Measurements from ENCODE around the gene FBLN2.

- TF ChIP-seq POLR2A (IDR thresholded peaks at IDR 0.05; ENCODE audit: extremely low read depth, insufficient read length) (no peak), MAX (IDR thresholded peaks at IDR 0.05; ENCODE audit: low read depth, low read length) (no peak)
- TF ChIP-seq, protein P1, sequence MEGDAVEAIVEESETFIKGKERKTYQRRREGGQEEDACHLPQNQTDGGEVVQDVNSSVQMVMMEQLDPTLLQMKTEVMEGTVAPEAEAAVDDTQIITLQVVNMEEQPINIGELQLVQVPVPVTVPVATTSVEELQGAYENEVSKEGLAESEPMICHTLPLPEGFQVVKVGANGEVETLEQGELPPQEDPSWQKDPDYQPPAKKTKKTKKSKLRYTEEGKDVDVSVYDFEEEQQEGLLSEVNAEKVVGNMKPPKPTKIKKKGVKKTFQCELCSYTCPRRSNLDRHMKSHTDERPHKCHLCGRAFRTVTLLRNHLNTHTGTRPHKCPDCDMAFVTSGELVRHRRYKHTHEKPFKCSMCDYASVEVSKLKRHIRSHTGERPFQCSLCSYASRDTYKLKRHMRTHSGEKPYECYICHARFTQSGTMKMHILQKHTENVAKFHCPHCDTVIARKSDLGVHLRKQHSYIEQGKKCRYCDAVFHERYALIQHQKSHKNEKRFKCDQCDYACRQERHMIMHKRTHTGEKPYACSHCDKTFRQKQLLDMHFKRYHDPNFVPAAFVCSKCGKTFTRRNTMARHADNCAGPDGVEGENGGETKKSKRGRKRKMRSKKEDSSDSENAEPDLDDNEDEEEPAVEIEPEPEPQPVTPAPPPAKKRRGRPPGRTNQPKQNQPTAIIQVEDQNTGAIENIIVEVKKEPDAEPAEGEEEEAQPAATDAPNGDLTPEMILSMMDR (IDR thresholded peaks at IDR 0.05; ENCODE audit: low read depth, low read length) = no peak
Observed at GRCh38 chr3:13605555-13605954, 56.6 kb downstream of the FBLN2 start.
